SKM-1 (cell line): ENCODE results near the gene DPEP2NB.

Source experiments
- DNase-seq: peaks from one replicate; lab custom pipeline; 2025; ENCODE audit not compliant: unreplicated experiment; lab: John Stamatoyannopoulos, UW

The DPEP2NB gene

DNA sequence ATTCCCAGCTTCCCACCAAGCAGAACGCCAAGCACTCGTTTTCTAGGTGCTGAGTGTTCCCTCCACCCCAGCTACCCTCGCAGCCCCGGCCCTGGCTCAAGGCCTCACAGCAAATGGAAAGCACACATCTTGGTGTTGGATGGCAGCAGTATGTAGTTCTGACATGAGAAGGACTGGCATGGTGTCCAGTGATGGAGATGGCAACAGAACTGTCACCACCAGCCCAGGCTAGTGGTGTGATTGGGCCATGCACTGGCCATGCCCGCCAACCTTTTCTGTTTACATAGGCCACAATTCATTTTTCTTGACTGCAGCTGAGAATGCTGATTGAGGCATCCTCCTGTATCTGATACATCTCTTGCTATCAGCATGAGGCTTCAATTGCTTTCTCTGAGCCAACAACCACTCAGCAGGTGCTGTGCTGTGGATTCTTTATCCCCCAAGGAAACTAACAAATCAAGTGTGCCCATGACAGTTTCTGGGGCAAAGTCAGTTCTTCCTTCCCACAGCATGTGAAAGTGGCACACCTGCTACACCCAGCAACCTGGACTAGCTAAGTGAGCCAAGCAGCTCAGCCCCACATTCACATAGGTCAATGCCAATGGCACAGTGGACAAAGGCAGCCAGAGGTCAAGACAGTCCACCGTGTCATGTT is 51.1 kb downstream of the DPEP2NB start:
- DNase-seq = no peak

DNA sequence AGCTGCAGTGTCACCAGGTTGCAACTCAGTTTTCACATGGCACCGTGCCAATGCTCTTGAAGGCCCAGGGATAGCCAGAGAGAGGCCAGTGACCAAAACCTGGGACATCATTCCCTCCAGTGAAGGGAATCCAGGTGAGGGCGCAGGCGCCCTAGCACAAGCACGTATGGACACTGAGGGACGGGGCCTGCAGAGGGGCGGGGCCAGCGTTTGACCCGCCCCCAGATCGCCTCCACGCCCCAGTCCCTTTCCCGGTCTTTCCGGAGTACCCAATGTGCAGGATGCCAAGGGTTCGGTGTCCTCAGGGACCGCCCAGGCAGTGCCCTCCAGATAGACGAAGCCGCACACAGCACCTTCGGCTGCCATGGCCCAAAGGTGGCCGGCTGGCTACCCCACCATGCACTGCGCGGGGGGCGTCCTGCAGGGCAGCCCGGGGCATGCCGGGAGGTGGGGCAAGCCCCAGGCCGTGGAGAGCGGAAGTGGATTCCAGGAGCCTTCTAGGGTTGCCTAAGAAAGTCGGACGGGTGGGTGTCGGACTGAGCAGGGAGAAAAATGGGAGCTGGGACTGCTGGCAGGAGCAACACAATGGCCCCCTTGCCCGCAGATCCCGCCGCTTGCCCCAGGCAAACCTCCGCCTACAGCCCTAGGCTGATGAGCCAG is 51.9 kb downstream of the DPEP2NB start:
- no peak for DNase-seq
